ENCODE measurements around the gene CNTRL.

The CNTRL gene

DNA sequence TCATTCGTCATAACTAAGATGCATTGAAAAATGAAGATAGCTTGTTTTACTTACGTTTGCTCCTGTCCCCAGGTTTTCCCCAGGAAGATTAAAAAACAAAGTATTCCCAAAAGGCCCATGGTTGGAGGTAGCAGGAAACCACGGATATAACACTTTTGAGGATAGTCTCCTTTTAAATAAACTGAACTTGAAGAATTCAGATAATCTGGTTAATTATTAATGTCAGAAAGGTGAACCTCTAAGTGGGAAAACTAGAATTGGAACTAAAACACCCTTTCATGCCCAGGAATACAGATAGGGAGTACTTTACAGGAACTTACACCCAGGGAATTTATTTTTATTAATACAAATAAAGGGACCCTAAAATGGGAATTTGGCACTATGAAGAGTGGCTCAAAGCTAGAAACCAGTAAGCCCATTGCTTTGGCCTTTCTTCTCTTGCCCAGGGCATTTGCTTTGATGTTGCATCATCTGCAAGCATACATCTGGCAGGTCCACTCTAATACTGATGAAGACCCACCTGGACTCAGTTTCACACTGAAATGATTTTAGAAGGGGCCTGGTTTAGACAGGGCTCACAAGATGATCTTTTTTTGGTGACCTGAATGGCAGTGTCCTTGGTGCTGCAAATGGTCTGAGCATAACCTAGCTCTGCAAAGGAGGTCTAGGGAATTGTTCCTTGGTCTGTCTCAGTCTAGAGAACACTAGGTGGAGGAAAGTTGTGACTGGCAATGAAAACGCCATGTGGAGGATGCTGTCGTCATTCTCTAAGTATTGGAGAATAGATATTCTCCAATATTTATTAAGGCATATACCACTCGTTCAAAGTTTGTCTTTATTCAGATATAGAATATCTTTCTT is 24.4 kb upstream of the CNTRL start, which contains the start of gene C5:
TSS of gene C5 (minus strand) at position 148 of the 861 bp plus-strand sequence. CDS start at position 119, 29 bp downstream.
- no peak within 1 kb of the TSS for H3K9ac ChIP-seq (ENCODE audit: low read depth, low read length)
- H3K27ac ChIP-seq (ENCODE audit: low read length) = no peak within 1 kb of the TSS
- no peaks in the 10 kb centered on the region for H3K4me1 ChIP-seq (ENCODE audit: insufficient read depth, low read length)
- no peak within 1 kb of the TSS for H3K4me3 ChIP-seq (ENCODE audit: low read length)
- no peaks in the 10 kb centered on the region for H3K36me3 ChIP-seq (ENCODE audit: insufficient read depth, low read depth, low read length)
- H3K9me3 ChIP-seq (ENCODE audit: insufficient read depth, low read depth, low read length) = no peaks in the 10 kb centered on the region
- H3K27me3 ChIP-seq (ENCODE audit: insufficient read depth, low read length) = no peaks in the 10 kb centered on the region

DNA sequence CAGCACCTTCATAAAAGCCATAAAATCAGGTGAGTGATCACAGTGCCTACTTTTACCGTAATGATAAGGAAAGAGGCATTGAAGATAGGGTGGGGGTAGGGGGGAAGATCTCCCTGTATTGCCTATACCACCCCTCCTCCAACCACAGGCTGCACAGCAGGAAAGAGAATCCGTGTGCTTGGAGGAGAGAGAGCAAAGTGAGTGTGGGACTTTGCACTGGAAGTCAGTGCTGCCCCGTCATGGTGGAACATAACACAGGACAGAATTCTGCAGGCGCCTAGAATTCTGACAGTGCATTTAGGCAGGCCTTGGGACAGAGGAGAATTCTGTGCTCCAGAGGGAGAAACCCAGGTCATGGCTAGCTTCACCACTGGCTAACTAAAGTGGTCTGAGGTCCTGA is 21.2 kb upstream of the CNTRL start:
- H3K4me3 ChIP-seq (ENCODE audit: low read length) = no peak overlapping the region
- H3K9me3 ChIP-seq (ENCODE audit: insufficient read depth, low read depth, low read length) = no peaks in the 10 kb centered on the region
- no peaks in the 10 kb centered on the region for H3K27me3 ChIP-seq (ENCODE audit: insufficient read depth, low read length)
- no peak overlapping the region for H3K9ac ChIP-seq (ENCODE audit: low read depth, low read length)
- no peak overlapping the region for H3K27ac ChIP-seq (ENCODE audit: low read length)
- no peaks in the 10 kb centered on the region for H3K4me1 ChIP-seq (ENCODE audit: insufficient read depth, low read length)
- no peaks in the 10 kb centered on the region for H3K36me3 ChIP-seq (ENCODE audit: insufficient read depth, low read depth, low read length)

DNA sequence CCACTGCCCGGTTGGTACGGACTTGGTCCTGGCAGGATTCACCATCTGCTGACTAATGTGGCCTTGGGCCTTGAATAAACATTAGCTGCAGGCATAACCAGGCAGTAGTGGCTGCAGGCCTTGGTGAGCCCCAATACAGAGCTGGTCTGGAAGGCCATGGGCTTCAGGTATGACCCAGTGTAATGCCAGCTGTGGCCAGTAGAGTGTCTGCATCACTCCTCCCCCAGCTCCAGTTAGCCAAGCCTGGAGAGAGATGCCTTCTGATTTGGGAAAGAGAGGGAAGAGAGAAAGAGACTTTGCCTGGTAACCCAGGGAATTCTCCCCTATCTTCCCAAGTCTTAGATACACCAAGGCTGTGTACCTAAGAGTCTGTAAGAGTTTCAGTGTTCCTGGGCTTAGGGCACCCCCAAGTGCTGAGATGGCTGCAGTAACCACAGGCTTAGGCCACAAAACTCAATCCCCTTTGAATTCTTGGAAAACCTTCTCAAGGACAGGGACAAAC is 19.1 kb upstream of the CNTRL start:
- H3K9me3 ChIP-seq (ENCODE audit: insufficient read depth, low read depth, low read length) = no peaks in the 10 kb centered on the region
- H3K27ac ChIP-seq (ENCODE audit: low read length) = no peak overlapping the region
- H3K9ac ChIP-seq (ENCODE audit: low read depth, low read length) = no peak overlapping the region
- no peaks in the 10 kb centered on the region for H3K27me3 ChIP-seq (ENCODE audit: insufficient read depth, low read length)
- H3K36me3 ChIP-seq (ENCODE audit: insufficient read depth, low read depth, low read length) = no peaks in the 10 kb centered on the region
- H3K4me1 ChIP-seq (ENCODE audit: insufficient read depth, low read length) = no peaks in the 10 kb centered on the region
- H3K4me3 ChIP-seq (ENCODE audit: low read length) = no peak overlapping the region

DNA sequence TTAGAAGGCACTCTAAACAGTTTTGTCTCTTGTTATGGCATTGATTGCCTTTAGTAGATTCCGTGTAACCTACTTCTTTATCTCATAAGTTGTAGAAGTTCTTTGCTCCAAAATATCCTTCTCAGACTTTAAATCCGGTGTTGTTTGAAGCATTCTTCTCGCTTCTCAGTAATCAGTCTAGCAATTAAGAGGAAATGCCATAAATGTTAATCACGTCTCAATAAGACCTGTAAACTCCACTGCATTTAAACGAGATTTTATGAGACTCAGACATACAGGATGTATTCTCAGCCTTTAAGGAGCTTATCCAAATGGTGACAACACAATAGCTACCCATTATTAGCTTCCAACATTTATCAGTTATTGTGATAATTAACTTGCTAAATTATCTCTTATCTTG is 16.9 kb upstream of the CNTRL start:
- H3K27me3 ChIP-seq (ENCODE audit: insufficient read depth, low read length) = no peaks in the 10 kb centered on the region
- H3K36me3 ChIP-seq (ENCODE audit: insufficient read depth, low read depth, low read length) = no peaks in the 10 kb centered on the region
- H3K9me3 ChIP-seq (ENCODE audit: insufficient read depth, low read depth, low read length) = no peaks in the 10 kb centered on the region
- H3K27ac ChIP-seq (ENCODE audit: low read length) = no peak overlapping the region
- no peaks in the 10 kb centered on the region for H3K4me1 ChIP-seq (ENCODE audit: insufficient read depth, low read length)
- H3K9ac ChIP-seq (ENCODE audit: low read depth, low read length) = no peak overlapping the region
- no peak overlapping the region for H3K4me3 ChIP-seq (ENCODE audit: low read length)

DNA sequence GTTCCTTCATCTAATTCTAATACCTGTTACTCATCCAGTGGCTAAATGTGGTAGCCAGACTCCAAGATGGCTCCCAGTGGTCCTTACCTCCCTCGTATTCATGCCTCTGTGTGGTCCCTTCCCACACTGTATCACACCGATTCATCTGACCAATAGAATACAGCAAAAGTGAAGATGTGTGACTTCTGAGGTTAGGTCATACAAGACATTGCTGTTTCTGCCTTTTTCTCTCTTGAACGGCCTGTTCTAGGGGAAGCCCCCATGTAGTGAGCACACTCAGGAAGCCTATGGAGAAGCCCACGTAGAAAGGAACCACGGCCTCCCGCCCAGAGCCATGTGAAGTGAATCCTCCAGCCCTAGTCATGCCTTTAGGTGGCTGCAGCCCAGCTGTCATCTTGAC is 15.2 kb upstream of the CNTRL start:
- Histone ChIP-seq H3K27ac (ENCODE audit: low read length) (no peak overlapping the region), H3K4me3 (ENCODE audit: low read length) (no peak overlapping the region), H3K4me1 (ENCODE audit: insufficient read depth, low read length) (no peaks in the 10 kb centered on the region), H3K9me3 (ENCODE audit: insufficient read depth, low read depth, low read length) (no peaks in the 10 kb centered on the region), H3K9ac (ENCODE audit: low read depth, low read length) (no peak overlapping the region), H3K36me3 (ENCODE audit: insufficient read depth, low read depth, low read length) (no peaks in the 10 kb centered on the region), H3K27me3 (ENCODE audit: insufficient read depth, low read length) (no peaks in the 10 kb centered on the region)

DNA sequence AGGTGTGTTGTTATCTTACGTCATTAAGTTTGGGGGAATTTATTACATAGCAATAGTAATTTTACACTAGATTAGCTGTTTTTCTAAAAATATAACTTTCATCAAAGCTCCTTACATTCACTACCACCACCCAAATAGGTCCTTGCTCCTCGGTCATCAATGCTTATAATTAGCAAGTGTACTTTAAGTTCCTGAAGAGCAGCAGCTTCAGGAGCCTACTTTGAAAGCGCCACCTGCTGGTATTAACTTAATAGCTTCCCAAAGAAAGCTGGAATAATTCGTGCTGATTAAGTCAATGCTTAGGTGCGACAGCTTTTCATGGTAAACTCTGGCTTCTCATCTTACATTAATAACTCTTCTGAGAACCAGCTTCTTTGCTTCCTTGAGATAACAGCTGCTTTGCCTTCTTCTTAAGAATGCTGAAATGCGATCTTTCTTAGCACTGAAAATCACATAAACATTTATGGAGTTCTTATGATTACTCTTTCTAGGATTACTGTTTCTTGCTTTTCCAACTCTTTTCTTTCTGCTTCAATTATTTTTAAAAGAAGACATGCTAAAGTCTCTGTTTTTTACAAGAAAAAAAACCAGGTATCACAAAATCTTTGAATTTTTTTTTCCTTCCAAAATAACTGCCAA is 14.6 kb upstream of the CNTRL start:
- Histone ChIP-seq H3K27ac (ENCODE audit: low read length) (no peak overlapping the region), H3K4me1 (ENCODE audit: insufficient read depth, low read length) (no peaks in the 10 kb centered on the region), H3K9ac (ENCODE audit: low read depth, low read length) (no peak overlapping the region), H3K9me3 (ENCODE audit: insufficient read depth, low read depth, low read length) (no peaks in the 10 kb centered on the region), H3K36me3 (ENCODE audit: insufficient read depth, low read depth, low read length) (no peaks in the 10 kb centered on the region), H3K27me3 (ENCODE audit: insufficient read depth, low read length) (no peaks in the 10 kb centered on the region), H3K4me3 (ENCODE audit: low read length) (no peak overlapping the region)

DNA sequence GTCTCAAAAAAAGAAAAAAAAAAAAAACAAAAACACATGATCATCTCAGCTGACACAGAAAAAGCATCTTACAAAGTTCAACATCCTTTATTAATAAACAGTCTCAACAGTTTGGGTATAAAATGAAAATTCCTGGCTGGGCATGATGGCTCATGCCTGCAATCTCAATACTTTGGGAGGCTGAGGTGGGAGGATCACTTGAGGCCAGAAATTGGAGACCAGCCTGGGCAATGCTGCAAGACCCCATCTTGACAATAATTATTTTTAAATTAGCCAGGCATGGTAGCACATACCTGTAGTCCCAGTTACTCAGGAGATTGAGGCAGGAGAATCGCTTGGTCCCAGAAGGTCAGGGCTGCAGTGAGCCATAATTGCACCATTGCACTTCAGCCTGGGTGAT is 7.9 kb upstream of the CNTRL start:
- peaks cover 34% of the 10 kb centered on the region for H3K27me3 ChIP-seq (ENCODE audit: insufficient read depth, low read length)
- no peak overlapping the region for H3K4me3 ChIP-seq (ENCODE audit: low read length)
- H3K4me1 ChIP-seq (ENCODE audit: insufficient read depth, low read length) = no peaks in the 10 kb centered on the region
- peaks cover 7% of the 10 kb centered on the region; the same call in 1 of the 2 replicates for H3K9me3 ChIP-seq (ENCODE audit: insufficient read depth, low read depth, low read length)
- no peak overlapping the region for H3K27ac ChIP-seq (ENCODE audit: low read length)
- H3K9ac ChIP-seq (ENCODE audit: low read depth, low read length) = no peak overlapping the region
- H3K36me3 ChIP-seq (ENCODE audit: insufficient read depth, low read depth, low read length) = no peaks in the 10 kb centered on the region

DNA sequence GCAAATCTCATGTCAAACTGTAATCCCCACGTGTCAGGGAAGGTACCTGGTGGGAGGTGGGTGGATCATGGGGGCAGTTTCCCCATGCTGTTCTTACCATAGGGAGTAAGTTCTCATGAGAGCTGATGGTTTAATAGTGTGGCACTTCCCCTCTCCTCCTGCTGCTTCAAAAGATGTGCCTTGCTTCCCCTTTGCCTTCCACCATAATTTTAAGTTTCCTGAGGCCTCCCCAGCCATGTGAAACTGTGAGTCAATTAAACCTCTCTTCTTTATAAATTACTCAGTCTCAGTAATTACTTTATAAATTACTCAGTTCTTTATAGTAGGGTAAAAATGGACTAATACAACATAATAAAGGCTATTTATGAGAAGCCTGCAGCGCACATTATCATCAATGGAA is 7.1 kb upstream of the CNTRL start:
- Histone ChIP-seq H3K9ac (ENCODE audit: low read depth, low read length) (no peak overlapping the region), H3K27ac (ENCODE audit: low read length) (no peak overlapping the region), H3K27me3 (ENCODE audit: insufficient read depth, low read length) (peaks cover 42% of the 10 kb centered on the region), H3K9me3 (ENCODE audit: insufficient read depth, low read depth, low read length) (peaks cover 7% of the 10 kb centered on the region; the same call in 1 of the 2 replicates), H3K4me1 (ENCODE audit: insufficient read depth, low read length) (no peaks in the 10 kb centered on the region), H3K36me3 (ENCODE audit: insufficient read depth, low read depth, low read length) (no peaks in the 10 kb centered on the region), H3K4me3 (ENCODE audit: low read length) (no peak overlapping the region)

DNA sequence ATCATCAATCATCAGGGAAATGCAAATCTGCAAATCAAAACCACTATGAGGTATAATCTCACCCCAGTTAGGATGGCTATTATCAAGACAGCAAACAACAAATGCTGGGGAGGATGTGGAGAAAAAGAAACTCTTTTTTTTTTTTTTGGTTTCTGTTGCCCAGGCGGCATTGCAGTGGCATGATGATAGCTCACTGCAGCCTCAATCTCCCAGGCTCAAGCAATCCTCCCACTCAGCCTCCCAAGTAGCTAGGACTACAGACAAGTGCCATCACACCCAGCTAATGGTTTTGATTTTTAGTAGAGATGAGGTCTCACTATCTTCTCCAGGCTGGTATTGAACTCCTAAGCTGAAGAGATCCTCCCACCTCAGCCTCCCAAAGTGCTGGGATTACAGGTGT is 5.4 kb upstream of the CNTRL start:
- no peak overlapping the region for H3K4me3 ChIP-seq (ENCODE audit: low read length)

DNA sequence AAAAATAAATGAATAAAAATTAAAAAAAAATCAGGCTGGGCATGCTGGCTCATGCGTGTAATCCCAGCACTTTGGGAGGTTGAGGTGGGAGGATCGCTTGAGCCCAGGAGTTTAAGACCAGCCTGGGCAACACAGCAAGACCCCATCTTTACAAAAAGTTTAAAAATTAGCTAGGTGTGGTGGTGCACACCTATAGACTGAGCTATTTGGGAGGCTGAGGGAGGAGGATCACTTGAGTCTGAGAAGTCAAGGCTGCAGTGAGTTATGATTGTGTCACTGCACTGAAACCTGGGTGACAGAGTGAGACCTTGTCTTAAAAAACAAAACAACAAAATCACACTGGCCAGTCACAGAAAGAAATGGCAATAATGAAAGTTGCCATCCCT is 3.4 kb upstream of the CNTRL start:
- Histone ChIP-seq H3K4me3 (ENCODE audit: low read length) (no peak overlapping the region), H3K27me3 (ENCODE audit: insufficient read depth, low read length) (peaks cover 72% of the 10 kb centered on the region), H3K9ac (ENCODE audit: low read depth, low read length) (no peak overlapping the region)

More for the DNA sequence above, 5.4 kb upstream of the CNTRL start:
- no peak overlapping the region for H3K27ac ChIP-seq (ENCODE audit: low read length)
- peaks cover 7% of the 10 kb centered on the region; the same call in 1 of the 2 replicates for H3K9me3 ChIP-seq (ENCODE audit: insufficient read depth, low read depth, low read length)
- H3K36me3 ChIP-seq (ENCODE audit: insufficient read depth, low read depth, low read length) = no peaks in the 10 kb centered on the region
- peaks cover 5% of the 10 kb centered on the region; the same call in 1 of the 2 replicates for H3K4me1 ChIP-seq (ENCODE audit: insufficient read depth, low read length)
- H3K9ac ChIP-seq (ENCODE audit: low read depth, low read length) = no peak overlapping the region
- peaks cover 59% of the 10 kb centered on the region for H3K27me3 ChIP-seq (ENCODE audit: insufficient read depth, low read length)

DNA sequence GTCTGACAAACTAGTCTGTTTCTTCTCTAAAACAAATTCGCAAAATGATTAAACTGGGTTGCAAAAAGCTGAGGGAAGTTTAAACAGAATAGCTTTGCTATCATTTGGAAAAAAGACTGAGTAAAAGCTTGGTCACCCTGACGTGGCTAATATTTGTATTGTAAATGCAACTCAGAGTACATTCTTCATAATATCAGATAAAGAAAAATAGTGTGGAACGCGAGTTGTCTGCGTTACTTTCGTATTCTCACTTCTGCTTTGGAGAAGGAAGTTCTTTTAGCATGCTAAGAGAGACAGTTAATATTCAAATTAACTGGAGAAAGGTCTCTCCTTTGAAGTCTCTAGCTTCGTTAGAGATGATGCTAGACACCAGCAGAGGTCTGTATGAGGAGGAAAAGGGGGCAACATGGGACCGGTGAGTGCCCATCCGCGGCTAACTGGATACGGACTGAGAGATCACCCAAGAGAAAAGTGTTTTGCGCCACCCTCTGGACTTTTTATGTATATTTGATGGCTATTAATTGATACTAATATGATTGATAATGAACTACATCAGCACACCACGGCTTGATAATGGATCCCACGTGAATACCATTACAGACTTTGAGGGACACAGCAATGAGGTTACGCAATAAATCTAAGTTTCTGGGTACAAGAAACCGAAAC is 2.9 kb upstream of the CNTRL start:
- H3K9me3 ChIP-seq (ENCODE audit: insufficient read depth, low read depth, low read length) = peaks cover 7% of the 10 kb centered on the region; the same call in 1 of the 2 replicates
- no peak overlapping the region for H3K27ac ChIP-seq (ENCODE audit: low read length)
- no peak overlapping the region for H3K4me3 ChIP-seq (ENCODE audit: low read length)
- H3K9ac ChIP-seq (ENCODE audit: low read depth, low read length) = no peak overlapping the region
- H3K4me1 ChIP-seq (ENCODE audit: insufficient read depth, low read length) = peaks cover 5% of the 10 kb centered on the region; the same call in 1 of the 2 replicates
- no peaks in the 10 kb centered on the region for H3K36me3 ChIP-seq (ENCODE audit: insufficient read depth, low read depth, low read length)
- H3K27me3 ChIP-seq (ENCODE audit: insufficient read depth, low read length) = peaks cover 78% of the 10 kb centered on the region

More for the DNA sequence above, 3.4 kb upstream of the CNTRL start:
- Histone ChIP-seq H3K36me3 (ENCODE audit: insufficient read depth, low read depth, low read length) (no peaks in the 10 kb centered on the region), H3K9me3 (ENCODE audit: insufficient read depth, low read depth, low read length) (peaks cover 7% of the 10 kb centered on the region; the same call in 1 of the 2 replicates), H3K27ac (ENCODE audit: low read length) (no peak overlapping the region), H3K4me1 (ENCODE audit: insufficient read depth, low read length) (peaks cover 5% of the 10 kb centered on the region; the same call in 1 of the 2 replicates)

Data from iPS-20b (cell line).